DND-41 (cell line): ENCODE results near the gene NR6A1.

Experiments
- CTCF ChIP-seq: IDR thresholded peaks from 2 replicates; pipeline ENCODE4 v1.5.1; 2012; ENCODE audit warnings: borderline replicate concordance, low read length, moderate library complexity, mild to moderate bottlenecking; ENCODE audit not compliant: poor library complexity, severe bottlenecking; ENCODE audit errors: extremely low read depth
- EZH2 ChIP-seq: IDR thresholded peaks from 3 replicates; pipeline ENCODE4 v1.6.1; 2012; ENCODE audit warnings: borderline replicate concordance, low read depth, mild to moderate bottlenecking, moderate library complexity, low read length, inconsistent platforms; ENCODE audit not compliant: severe bottlenecking

GRCh38 chr9:124676159-124676551 lies 95.0 kb downstream of the NR6A1 start:
- TF ChIP-seq CTCF (no peak), EZH2 (no peak)
